ENCODE measurements around the gene SCNN1G.

The SCNN1G gene

GRCh38 chr16:23149993-23150364 is 32.6 kb upstream of the SCNN1G start:
- TF ChIP-seq CTCF (conservative IDR thresholded peaks at IDR 0.05; ENCODE audit: low read depth): no peak
- DNase-seq (ENCODE audit: low spot score): no peak
- ChIA-PET CTCF (no interaction called here), POLR2A (ENCODE audit: low non-redundant PET) (no interaction called here)
- H3K27ac ChIP-seq: peak overlapping the region; percentile 97

- H3K27ac ChIP-seq: peak overlapping the region; percentile 54
- no peak for TF ChIP-seq CTCF (conservative IDR thresholded peaks at IDR 0.05; ENCODE audit: low read depth)
- CTCF ChIA-PET: no interaction called here
- DNase-seq (ENCODE audit: low spot score): no peak
- POLR2A ChIA-PET (ENCODE audit: low non-redundant PET): no interaction called here
These were observed 30.0 kb upstream of the SCNN1G start for GRCh38 chr16:23152386-23153178.

- no peak for TF ChIP-seq CTCF (conservative IDR thresholded peaks at IDR 0.05; ENCODE audit: low read depth)
- no peak for DNase-seq (ENCODE audit: low spot score)
- ChIA-PET POLR2A (ENCODE audit: low non-redundant PET) (no interaction called here), CTCF (no interaction called here)
- no peak overlapping the region for H3K27ac ChIP-seq
These were observed 27.0 kb upstream of the SCNN1G start for GRCh38 chr16:23155445-23156049.

GRCh38 chr16:23156110-23156509 is 26.4 kb upstream of the SCNN1G start:
- POLR2A ChIA-PET (ENCODE audit: low non-redundant PET): no interaction called here
- TF ChIP-seq CTCF (conservative IDR thresholded peaks at IDR 0.05; ENCODE audit: low read depth): no peak
- no peak for DNase-seq (ENCODE audit: low spot score)
- H3K27ac ChIP-seq: no peak overlapping the region
- CTCF ChIA-PET: no interaction called here

- TF ChIP-seq CTCF (conservative IDR thresholded peaks at IDR 0.05; ENCODE audit: low read depth): no peak
- ChIA-PET POLR2A (ENCODE audit: low non-redundant PET) (no interaction called here), CTCF (interaction anchor here (0.7 kb wide), 1 partner anchor 64 kb away, joined by 3 read pairs; no protein-coding TSS in a partner anchor)
- no peak overlapping the region for H3K27ac ChIP-seq
- no peak for DNase-seq (ENCODE audit: low spot score)
These were observed 25.5 kb upstream of the SCNN1G start for GRCh38 chr16:23156946-23157460.

- ChIA-PET POLR2A (ENCODE audit: low non-redundant PET) (no interaction called here), CTCF (no interaction called here)
- DNase-seq (ENCODE audit: low spot score): no peak
- H3K27ac ChIP-seq: no peak overlapping the region
- TF ChIP-seq CTCF (conservative IDR thresholded peaks at IDR 0.05; ENCODE audit: low read depth): no peak
These were observed 24.4 kb upstream of the SCNN1G start for GRCh38 chr16:23158114-23158513.
